Heart right ventricle (tissue), 16 donors: ENCODE data around the gene GYPC. TPM values are rescaled to one million over a fixed set of nuclear protein-coding genes. Genes with fewer than 3 reads are reported as not detected.
"Not testable (repeated sequence)": the region's sequence is repeated elsewhere in the genome, so short reads cannot be mapped to it uniquely, and the experiment has no call there.

Source experiments
- ATAC-seq, 8 donors: fragments of 200-7000 bp; cut with Tn5 transposase; one replicate each; pipeline ENCODE4 v1.9.1; 2020; ENCODE audit warnings: mild to moderate bottlenecking in 8 of 8, moderate library complexity in 8 of 8, moderate number of reproducible peaks in 1 of 8
- DNase-seq, 2 donors: peaks; one replicate each; pipeline ENCODE4 v3.0.0-alpha.2; 2020
- H3K27ac ChIP-seq, 10 donors: fragments of 200-600 bp; sonication (generic) in 2 of 10; one replicate each; pipeline versions ENCODE4 v1.5.0 to v1.8.0; 2020 to 2022; ENCODE audit warnings: mild to moderate bottlenecking in 3 of 10
- H3K27me3 ChIP-seq, 7 donors: fragments of 200-600 bp; one replicate each; pipeline ENCODE4 v1.8.0; 2021 to 2022; ENCODE audit warnings: mild to moderate bottlenecking in 2 of 7
- H3K36me3 ChIP-seq, 9 donors: fragments of 200-600 bp; sonication (generic) in 1 of 9; one replicate each; pipeline versions ENCODE4 v1.5.0 to v1.8.0; 2020 to 2022; ENCODE audit warnings: mild to moderate bottlenecking in 2 of 9
- H3K4me1 ChIP-seq, 9 donors: fragments of 200-600 bp; sonication (generic) in 1 of 9; one replicate each; pipeline versions ENCODE4 v1.5.0 to v1.8.0; 2020 to 2022; ENCODE audit warnings: mild to moderate bottlenecking in 4 of 9
- H3K4me3 ChIP-seq, 10 donors: fragments of 200-600 bp; sonication (generic) in 2 of 10; one replicate each; pipeline versions ENCODE4 v1.5.0 to v1.8.0; 2020 to 2022; ENCODE audit warnings: mild to moderate bottlenecking in 7 of 10, moderate library complexity in 2 of 10
- H3K9me3 ChIP-seq, 11 donors: fragments of 200-600 bp in 10 of 11; sonication (generic) in 2 of 11; one replicate each; pipeline versions ENCODE4 v1.5.0 to v1.8.0; 2013 to 2022; ENCODE audit warnings: mild to moderate bottlenecking in 2 of 11, control low read depth in 1 of 11, moderate library complexity in 1 of 11
- CTCF ChIP-seq, 9 donors: fragments of 200-600 bp; sonication (generic) in 2 of 9; IDR thresholded peaks; one replicate each; pipeline versions ENCODE4 v1.5.0 to v1.8.0; 2021 to 2022; ENCODE audit warnings: antibody characterized with exemption in 9 of 9, mild to moderate bottlenecking in 5 of 9, moderate library complexity in 1 of 9
- WGBS, 2 donors: extraction: QIAGEN DNeasy Blood & Tissue Kit; methylation state at CpG; one replicate each; pipeline ENCODE4 v1.1.7; 2013; ENCODE audit warnings: inconsistent platforms in 1 of 2; 5-methylcytosine and 5-hydroxymethylcytosine counted together
- intact Hi-C, 10 donors: fragments of 100-400 bp; cut with DNase I; formaldehyde crosslinking; loops; one replicate each; pipeline versions ENCODE4 v1.11.1 to v1.14.2; 2022
- polyA plus RNA-seq, 2 donors: library from polyadenylated mRNA; stranded (reverse); fragments of 200-250 nt; gene quantifications; one replicate each; pipeline ENCODE4 v1.2.3, GENCODE V29; 2013
- total RNA-seq, 10 donors: library from RNA; stranded (reverse); fragmentation: NEBNext Ultra II Directional in 3 of 10; extraction: Animal tissue kit (Norgen Biotek cat#: 25700) in 3 of 10; gene quantifications; one replicate each; pipeline versions ENCODE4 v1.2.1 to v1.2.4, GENCODE V29; 2021 to 2023
- donor health status: Arrhythmogenic right ventricular cardiomyopathy.
- donor health status: ischemic (EF 13 %, LVEDD 7.1; RV severe dilation, severe dysfunction).
- donor health status: healthy with polysubstance abuse.
- donor health status: DM: no; HTN: yes; CAD: no.
- donor health status: DM: no; HTN: no; CAD: no.
- donor health status: ischemic (EF 25% LVEDD 6.9; RV normal size, moderate dysfunction).
- donor health status: ischemic (EF 25% LVEDD 5.7; RV mildly dilated, moderate dysfunction).
- donor health status: healthy.
- donor health status: DM: yes; HTN: yes; CAD: no.
- donor health status: Ischemic cardiomyopathy.
- donor health status: ischemic (EF 35%, LVEDD 5.7; RV mildly dilated, moderate dysfunction).
- donor health status: nonischemic (EF 11% LVEDD 7.7; RV severe dilation, severe dysfunction).
- donor health status: DM: yes; HTN: yes; CAD: no.
- donor health status: PGD.
- donor health status: ischemic (EF 29% LVEDD 5.4; RV normal size, mild dysfunction).
- donor health status: nonischemic (EF 23%, LVEDD 6.1; RV moderate dilation, normal function).

GYPC gene
- total and polyA plus RNA-seq, 12 donors = 80.3 to 408 (median 127) TPM

DNA sequence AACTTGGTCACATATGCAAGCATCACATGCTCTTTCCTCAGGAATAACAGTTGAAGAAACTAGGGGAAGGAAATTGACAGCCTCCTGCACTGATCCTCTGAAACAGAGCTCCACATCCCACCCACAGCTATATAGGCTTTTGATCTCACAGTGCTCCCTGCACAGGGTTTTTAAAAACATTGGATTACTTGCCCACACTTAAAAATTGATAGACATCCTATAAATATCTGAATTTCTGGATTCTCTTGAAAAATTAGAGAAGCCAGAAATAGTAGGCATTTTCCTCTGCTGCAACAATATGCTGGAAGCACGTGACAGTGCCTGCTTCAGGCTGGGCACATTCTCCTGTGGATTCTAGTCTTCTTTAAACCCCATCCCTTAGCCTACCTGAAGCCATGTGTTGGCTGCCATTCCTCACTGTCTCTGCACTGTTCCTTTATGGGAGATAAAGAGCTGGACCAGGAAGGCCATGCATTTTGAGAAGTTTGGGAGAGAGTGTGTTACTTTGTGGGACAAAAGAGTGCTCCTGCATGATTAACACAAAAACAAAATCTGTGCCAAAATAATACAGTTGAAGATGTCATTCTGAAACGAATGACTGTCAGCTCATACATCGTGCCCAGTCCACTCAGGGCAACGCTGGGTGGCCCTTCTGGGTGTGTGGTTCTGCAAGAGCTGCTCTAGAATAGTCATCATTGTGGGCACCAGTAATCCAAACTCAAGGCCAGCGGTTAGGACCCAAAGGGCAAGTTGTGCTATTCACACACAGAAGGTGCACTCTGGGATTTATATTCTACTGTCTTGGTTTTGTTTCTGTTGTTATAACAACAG lies 59.8 kb downstream of the GYPC start:
- DNase-seq (no peak), ATAC-seq (no peak)
- H3K4me3 ChIP-seq = no peak overlapping the region
- H3K27ac ChIP-seq = no peak overlapping the region
- 65 to 79% methylated on average over 5 of the region's 5 CpGs for WGBS, 2 donors
- H3K4me1 ChIP-seq = peaks cover 5 to 22% (median 21%) of the 10 kb centered on the region in 9 donors
- intact Hi-C loops = no loop called here
- no peaks in the 10 kb centered on the region for H3K9me3 ChIP-seq
- no peaks in the 10 kb centered on the region for H3K27me3 ChIP-seq
- no peak for TF ChIP-seq CTCF (IDR thresholded peaks at IDR 0.05)
- no peaks in the 10 kb centered on the region for H3K36me3 ChIP-seq

DNA sequence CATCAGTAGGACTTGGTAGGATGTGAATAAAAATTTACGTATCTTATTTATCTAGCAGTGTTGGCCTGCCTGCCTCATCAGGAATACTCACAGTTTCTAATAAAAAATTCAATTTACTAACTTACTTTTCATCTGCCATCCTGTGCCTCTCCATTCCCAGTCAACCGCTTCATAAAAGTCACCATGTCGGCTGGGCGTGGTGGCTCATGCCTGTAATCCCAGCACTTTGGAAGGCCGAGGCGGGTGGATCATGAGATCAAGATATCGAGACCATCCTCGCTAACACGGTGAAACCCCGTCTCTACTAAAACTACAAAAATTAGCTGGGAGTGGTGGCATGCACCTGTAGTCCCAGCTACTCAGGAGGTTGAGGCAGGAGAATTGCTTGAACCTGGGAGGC lies 61.3 kb downstream of the GYPC start:
- H3K9me3 ChIP-seq, intact Hi-C loops, H3K36me3 ChIP-seq, H3K27ac ChIP-seq, ATAC-seq, H3K27me3 ChIP-seq, H3K4me3 ChIP-seq, DNase-seq: not testable (repeated sequence)
- peaks cover 5 to 28% (median 23%) of the 10 kb centered on the region in 9 donors for H3K4me1 ChIP-seq
- 98% methylated on average over 10 of the region's 10 CpGs for WGBS, 2 donors

DNA sequence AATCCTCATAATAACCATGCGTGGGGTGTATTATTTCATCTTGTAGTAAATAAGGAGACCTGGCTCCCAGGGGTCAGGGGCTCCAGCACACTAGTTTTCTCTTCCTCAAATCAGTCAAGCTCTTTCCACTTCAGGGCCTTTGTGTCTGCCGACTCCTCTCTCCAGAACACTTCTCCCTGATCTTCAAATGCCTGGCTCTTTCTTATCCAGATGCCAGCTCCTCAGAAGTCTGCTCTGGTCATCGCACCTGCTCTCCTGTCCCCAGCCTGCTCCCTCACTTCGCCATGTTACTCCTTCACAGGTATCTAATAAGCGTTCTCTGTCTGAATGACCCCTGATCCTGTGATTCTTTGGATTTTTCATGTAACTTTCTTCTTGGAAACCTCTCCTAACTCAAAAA lies 62.0 kb downstream of the GYPC start:
- ATAC-seq = no peak
- TF ChIP-seq CTCF (IDR thresholded peaks at IDR 0.05) = no peak

DNA sequence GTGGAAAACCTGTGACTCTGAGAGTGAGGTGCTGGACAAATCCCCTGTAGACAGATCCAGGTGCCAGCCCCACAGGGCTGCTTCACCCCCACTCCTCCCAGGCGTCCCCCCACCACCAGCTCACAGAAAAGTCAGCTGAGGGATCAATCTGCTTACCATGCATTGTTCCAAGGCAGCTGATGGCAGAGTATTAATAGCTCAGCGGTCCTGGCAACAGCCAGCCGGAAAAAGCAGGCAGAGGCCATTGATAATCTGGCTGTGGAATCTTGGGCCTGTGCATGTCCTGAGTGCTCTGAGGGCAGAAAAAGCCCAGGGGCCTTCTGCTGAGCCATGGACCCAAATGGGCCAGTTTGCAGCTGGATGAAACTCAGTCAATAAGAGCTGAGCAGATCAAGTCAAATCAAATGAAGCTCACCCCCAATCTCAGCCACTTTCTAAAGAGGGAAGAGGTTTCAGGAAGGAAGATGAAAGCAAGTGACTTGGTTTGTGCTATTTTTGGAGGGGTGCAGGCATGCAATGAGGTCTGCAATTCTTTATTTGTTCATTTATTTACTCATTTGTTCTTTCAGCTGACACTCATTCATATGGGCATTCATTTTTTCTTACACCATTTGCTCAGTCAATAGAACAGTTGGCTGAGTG lies 63.4 kb downstream of the GYPC start:
- Histone ChIP-seq H3K4me1 (peaks cover 5 to 42% (median 29%) of the 10 kb centered on the region in 9 donors), H3K27me3 (no peaks in the 10 kb centered on the region), H3K36me3 (no peaks in the 10 kb centered on the region), H3K27ac (peak overlapping the region in 9 of 10 donors; percentile 9 to 82 (median 48)), H3K9me3 (peaks cover 0 to 2% (median 0%) of the 10 kb centered on the region in 11 donors), H3K4me3 (no peak overlapping the region)
- 30 to 32% methylated on average over 3 of the region's 3 CpGs for WGBS, 2 donors
- ATAC-seq (peak; percentile 30 to 89 (median 79)), DNase-seq (peak in 1 of 2 donors; percentile 29)
- TF ChIP-seq CTCF (IDR thresholded peaks at IDR 0.05) = no peak
- intact Hi-C loops = no loop called here

More for the DNA sequence above, 62.0 kb downstream of the GYPC start:
- Histone ChIP-seq H3K27ac (no peak overlapping the region), H3K9me3 (no peaks in the 10 kb centered on the region), H3K27me3 (no peaks in the 10 kb centered on the region), H3K4me3 (no peak overlapping the region), H3K4me1 (peaks cover 5 to 34% (median 29%) of the 10 kb centered on the region in 9 donors), H3K36me3 (no peaks in the 10 kb centered on the region)
- WGBS, 2 donors = 97% methylated on average over 5 of the region's 5 CpGs
- DNase-seq = no peak
- intact Hi-C loops = no loop called here
